Amygdala (tissue), 56 donors: Measurements from ENCODE around the gene SH3RF2.
"Not testable (repeated sequence)": the region's sequence is repeated elsewhere in the genome, so short reads cannot be mapped to it uniquely, and the experiment has no call there.

ENCODE experiments used
- DNase-seq, 56 donors: peaks; one replicate each; lab custom pipeline; 2025; lab: John Stamatoyannopoulos, UW

Gene SH3RF2

GRCh38 chr5:145976431-145977155, 40.2 kb downstream of the SH3RF2 start:
- no peak for DNase-seq

GRCh38 chr5:145978171-145978570, 41.8 kb downstream of the SH3RF2 start:
- DNase-seq = no peak

GRCh38 chr5:145978708-145979107, 42.3 kb downstream of the SH3RF2 start:
- DNase-seq = no peak

- no peak for DNase-seq
Measured at GRCh38 chr5:145979270-145980223, 43.2 kb downstream of the SH3RF2 start.

- no peak for DNase-seq
Measured at GRCh38 chr5:145980259-145980658, 43.9 kb downstream of the SH3RF2 start.

GRCh38 chr5:145980718-145981117, 44.3 kb downstream of the SH3RF2 start:
- DNase-seq = no peak

GRCh38 chr5:145981589-145982571, 45.5 kb downstream of the SH3RF2 start:
- no peak for DNase-seq

GRCh38 chr5:145982572-145983318, 46.4 kb downstream of the SH3RF2 start:
- no peak for DNase-seq

GRCh38 chr5:145983446-145983845, 47.1 kb downstream of the SH3RF2 start:
- no peak for DNase-seq

- DNase-seq = peak in 1 of 56 donors; percentile 5
Measured at GRCh38 chr5:145984072-145984471, 47.7 kb downstream of the SH3RF2 start.

- DNase-seq = no peak
Measured at GRCh38 chr5:145987856-145988255, 51.5 kb downstream of the SH3RF2 start.

- DNase-seq = no peak
Measured at GRCh38 chr5:145988993-145989392, 52.6 kb downstream of the SH3RF2 start.

GRCh38 chr5:145989428-145989827, 53.0 kb downstream of the SH3RF2 start:
- DNase-seq = no peak

GRCh38 chr5:145990170-145990569, 53.8 kb downstream of the SH3RF2 start:
- no peak for DNase-seq

- DNase-seq = no peak
Measured at GRCh38 chr5:145991044-145991575, 54.7 kb downstream of the SH3RF2 start.

GRCh38 chr5:145993538-145993937, 57.2 kb downstream of the SH3RF2 start:
- DNase-seq = not testable (repeated sequence)

- no peak for DNase-seq
Measured at GRCh38 chr5:145996135-145996534, 59.8 kb downstream of the SH3RF2 start.

- no peak for DNase-seq
Measured at GRCh38 chr5:145999208-145999607, 62.8 kb downstream of the SH3RF2 start.

- no peak for DNase-seq
Measured at GRCh38 chr5:146000072-146000471, 63.7 kb downstream of the SH3RF2 start.
